Neural cell (in vitro differentiated cells): Measurements from ENCODE around the gene CCDC172.

Source experiments
- CTCF ChIP-seq: fragments of 450-650 bp; IDR thresholded peaks from 2 replicates; pipeline ENCODE4 v1.5.1; 2014; ENCODE audit warnings: antibody characterized with exemption, mild to moderate bottlenecking, moderate library complexity; ENCODE audit not compliant: poor library complexity, severe bottlenecking
- EP300 ChIP-seq: fragments of 450-650 bp; conservative IDR thresholded peaks from 2 replicates; pipeline ENCODE4 v1.6.1; 2014; ENCODE audit warnings: antibody characterized with exemption, mild to moderate bottlenecking, moderate library complexity; ENCODE audit not compliant: poor library complexity, severe bottlenecking
- EZH2 ChIP-seq: fragments of 200-600, 300-800 bp; shearing (Covaris generic), sonication (generic); IDR thresholded peaks from 2 replicates; pipeline ENCODE4 v1.6.1; 2014; ENCODE audit warnings: antibody characterized with exemption, low read length, borderline replicate concordance, mild to moderate bottlenecking; ENCODE audit not compliant: insufficient read depth, poor library complexity, severe bottlenecking
- MXI1 ChIP-seq: fragments of 450-650 bp; conservative IDR thresholded peaks from 2 replicates; pipeline ENCODE4 v1.6.1; 2014; ENCODE audit warnings: antibody characterized with exemption, mild to moderate bottlenecking; ENCODE audit not compliant: poor library complexity, severe bottlenecking
- POLR2AphosphoS5 ChIP-seq: IDR thresholded peaks from 2 replicates; pipeline ENCODE4 v1.6.1; 2012
- RAD21 ChIP-seq: fragments of 450-650 bp; conservative IDR thresholded peaks from 2 replicates; pipeline ENCODE4 v1.6.1; 2014; ENCODE audit warnings: antibody characterized with exemption, mild to moderate bottlenecking, moderate library complexity
- REST ChIP-seq: IDR thresholded peaks from 2 replicates; pipeline ENCODE4 v1.6.1; 2012; ENCODE audit warnings: borderline replicate concordance
- SMC3 ChIP-seq: fragments of 450-650 bp; conservative IDR thresholded peaks from 2 replicates; pipeline ENCODE4 v1.6.1; 2014; ENCODE audit warnings: antibody characterized with exemption, mild to moderate bottlenecking, moderate library complexity; ENCODE audit not compliant: poor library complexity
- TAF1 ChIP-seq: IDR thresholded peaks from 2 replicates; pipeline ENCODE4 v1.6.1; 2012; ENCODE audit warnings: low read depth

- TF ChIP-seq CTCF (no peak), EP300 (no peak), RAD21 (no peak), EZH2 (no peak), POLR2AphosphoS5 (no peak), SMC3 (no peak), MXI1 (no peak), REST (no peak), TAF1 (no peak)
Observed at GRCh38 chr10:116427671-116428070, 103.4 kb downstream of the CCDC172 start, which contains the start of gene PNLIPRP3.
